Activated naive CD8-positive, alpha-beta T cell treated with anti-CD3 and anti-CD28 coated beads, Interleukin-2, amount 50 U/mL, for 24 hours (primary cell): ENCODE results near the gene SCART1.

Experiments used
- ATAC-seq: fragments of 150-1000 bp; cut with Tn5 transposase; one replicate; pipeline ENCODE4 v1.10.0; 2021
- DNase-seq: peaks from one replicate; pipeline ENCODE4 v3.0.0; 2021
- H3K27ac Mint-ChIP-seq: one replicate; pipeline ENCODE4 v1.8.0; 2021; ENCODE audit warnings: mild to moderate bottlenecking, mixed read lengths
- H3K27me3 Mint-ChIP-seq: one replicate; pipeline ENCODE4 v1.8.0; 2021; ENCODE audit warnings: mixed read lengths
- H3K36me3 Mint-ChIP-seq: one replicate; pipeline ENCODE4 v1.8.0; 2021; ENCODE audit warnings: low read depth, mixed read lengths
- H3K4me1 Mint-ChIP-seq: one replicate; pipeline ENCODE4 v1.8.0; 2021; ENCODE audit warnings: mixed read lengths
- H3K4me3 Mint-ChIP-seq: one replicate; pipeline ENCODE4 v1.8.0; 2021; ENCODE audit warnings: mild to moderate bottlenecking, moderate library complexity, mixed read lengths
- H3K9me3 Mint-ChIP-seq: one replicate; pipeline ENCODE4 v1.8.0; 2021; ENCODE audit warnings: mixed read lengths

Gene SCART1

DNA sequence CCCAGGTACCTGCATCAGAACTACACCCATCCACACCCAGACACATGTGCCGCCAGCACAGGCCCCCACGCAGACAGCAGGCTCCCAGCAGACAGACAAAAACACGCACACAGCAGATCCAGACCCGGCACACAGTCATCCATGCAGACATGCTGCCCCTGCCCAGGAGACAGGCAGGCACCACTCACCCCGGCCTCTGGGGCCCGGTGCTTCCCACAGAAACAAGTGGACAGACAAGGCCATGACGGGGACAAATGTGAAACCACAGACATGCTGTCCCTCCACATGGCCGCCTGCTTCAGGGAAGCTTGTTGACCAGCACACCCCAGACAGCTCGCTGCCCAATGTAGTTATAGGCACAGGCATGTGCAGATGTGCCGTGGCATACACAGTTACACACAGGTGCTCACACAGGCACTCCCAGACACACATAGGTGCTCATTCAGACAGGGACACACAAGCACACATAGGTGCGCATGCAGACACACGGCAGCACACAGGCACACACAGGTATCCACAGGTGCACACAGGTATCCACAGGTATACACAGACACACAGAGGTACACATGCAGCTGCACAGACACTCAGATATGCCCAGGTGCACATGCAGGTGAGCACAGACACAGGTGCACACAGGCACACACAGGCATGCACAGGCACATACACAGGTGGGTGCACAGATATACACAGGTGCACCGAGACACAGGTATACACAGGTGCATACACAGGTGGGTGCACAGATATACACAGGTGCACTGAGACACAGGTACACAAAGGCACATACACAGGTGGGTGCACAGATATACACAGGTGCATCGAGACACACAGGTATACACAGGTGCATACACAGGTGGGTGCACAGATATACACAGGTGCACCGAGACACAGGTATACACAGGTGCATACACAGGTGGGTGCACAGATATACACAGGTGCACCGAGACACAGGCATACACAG, 10.5 kb upstream of the SCART1 start:
- peaks cover 16% of the 10 kb centered on the region for H3K36me3 Mint-ChIP-seq
- peaks cover 2% of the 10 kb centered on the region for H3K27me3 Mint-ChIP-seq
- no peak for DNase-seq
- H3K9me3 Mint-ChIP-seq: peaks cover 17% of the 10 kb centered on the region
- ATAC-seq: no peak
- H3K27ac Mint-ChIP-seq: no peak overlapping the region
- H3K4me1 Mint-ChIP-seq: peaks cover 23% of the 10 kb centered on the region
- H3K4me3 Mint-ChIP-seq: no peak overlapping the region

GRCh38 chr10:133444342-133445267, 9.1 kb upstream of the SCART1 start:
- ATAC-seq: no peak
- Mint-ChIP-seq H3K4me3 (no peak overlapping the region), H3K4me1 (peaks cover 16% of the 10 kb centered on the region), H3K27me3 (peaks cover 2% of the 10 kb centered on the region), H3K9me3 (peaks cover 27% of the 10 kb centered on the region), H3K27ac (no peak overlapping the region), H3K36me3 (peaks cover 21% of the 10 kb centered on the region)
- no peak for DNase-seq

- ATAC-seq: no peak
- peaks cover 21% of the 10 kb centered on the region for H3K36me3 Mint-ChIP-seq
- H3K4me1 Mint-ChIP-seq: peaks cover 16% of the 10 kb centered on the region
- H3K27me3 Mint-ChIP-seq: peaks cover 2% of the 10 kb centered on the region
- H3K9me3 Mint-ChIP-seq: peaks cover 31% of the 10 kb centered on the region
- DNase-seq: no peak
- no peak overlapping the region for H3K4me3 Mint-ChIP-seq
- no peak overlapping the region for H3K27ac Mint-ChIP-seq
These were observed 8.4 kb upstream of the SCART1 start for GRCh38 chr10:133445268-133445732.

DNA sequence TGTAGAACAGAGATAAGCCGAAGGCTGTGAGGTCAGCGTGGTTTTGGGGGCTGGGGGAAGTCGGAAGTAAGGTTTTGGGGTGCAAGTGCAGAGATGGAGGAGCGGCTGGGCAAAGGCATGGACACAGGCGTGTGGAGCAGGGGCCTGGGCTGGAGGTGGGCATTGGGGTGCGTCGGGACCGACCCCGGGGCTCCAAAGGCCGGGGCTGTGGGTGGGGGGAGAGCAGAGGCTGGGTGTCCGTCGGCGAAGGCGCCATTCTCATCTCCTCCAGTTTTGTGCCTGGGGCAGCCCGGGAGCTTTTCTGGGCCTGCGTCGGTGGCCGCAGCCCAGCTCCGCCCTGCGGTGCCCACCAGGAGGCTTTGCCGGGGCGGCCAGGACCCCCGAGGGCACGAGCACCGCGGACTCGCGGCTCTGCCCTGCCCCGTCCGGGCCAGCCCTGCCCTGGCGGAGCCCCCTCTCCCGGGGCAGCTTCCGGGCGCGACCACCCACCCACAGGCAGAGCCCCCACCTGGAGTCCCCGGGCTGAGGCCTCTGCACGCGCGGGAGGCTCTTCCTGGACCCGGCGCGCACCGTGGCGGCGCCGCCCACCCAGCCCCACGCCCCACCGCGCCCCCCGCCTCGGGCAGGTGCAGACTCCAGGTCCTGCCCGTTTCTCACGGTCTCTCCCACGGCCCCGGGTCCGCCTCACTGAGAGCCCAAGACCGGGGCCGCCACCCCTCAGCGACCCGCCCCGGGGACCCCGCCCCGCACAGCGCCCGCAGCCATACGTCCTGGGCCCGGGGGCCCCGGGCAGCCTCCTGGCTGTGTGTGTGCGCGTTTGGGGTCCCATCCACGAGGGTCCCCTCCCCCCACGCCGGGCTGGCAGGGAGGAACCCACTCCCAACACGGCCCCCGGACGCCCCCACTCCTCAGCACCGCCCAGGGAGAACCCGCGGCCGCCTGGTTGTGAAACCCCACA, 7.7 kb upstream of the SCART1 start:
- DNase-seq (no peak), ATAC-seq (no peak)
- H3K9me3 Mint-ChIP-seq: peaks cover 31% of the 10 kb centered on the region
- H3K27me3 Mint-ChIP-seq: peaks cover 2% of the 10 kb centered on the region
- no peak overlapping the region for H3K4me3 Mint-ChIP-seq
- no peak overlapping the region for H3K27ac Mint-ChIP-seq
- H3K4me1 Mint-ChIP-seq: peaks cover 16% of the 10 kb centered on the region
- peaks cover 21% of the 10 kb centered on the region for H3K36me3 Mint-ChIP-seq

DNA sequence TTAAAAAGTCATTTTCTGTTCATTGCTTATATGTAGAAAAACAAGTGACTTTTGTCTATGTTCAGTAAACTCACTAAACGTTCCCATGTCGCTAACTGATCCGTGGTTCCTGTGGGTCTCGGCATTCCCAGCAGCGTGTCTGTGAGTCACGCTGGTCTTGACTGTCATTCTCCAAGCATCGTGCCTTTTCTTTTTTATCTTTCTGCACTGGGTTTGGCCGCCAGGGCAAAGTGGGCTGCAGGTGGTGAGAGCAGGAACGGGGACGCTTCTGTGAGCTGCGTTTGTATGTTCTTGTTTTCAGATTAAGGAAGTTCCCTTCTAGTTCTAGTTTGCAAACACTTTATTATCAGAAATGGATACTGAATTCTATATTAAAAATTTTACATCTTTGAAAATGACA, 6.8 kb upstream of the SCART1 start:
- ATAC-seq (no peak), DNase-seq (no peak)
- Mint-ChIP-seq H3K27ac (no peak overlapping the region), H3K4me3 (no peak overlapping the region), H3K9me3 (peaks cover 31% of the 10 kb centered on the region), H3K4me1 (peaks cover 13% of the 10 kb centered on the region), H3K27me3 (peaks cover 2% of the 10 kb centered on the region), H3K36me3 (peaks cover 21% of the 10 kb centered on the region)

GRCh38 chr10:133448120-133448519, 5.6 kb upstream of the SCART1 start:
- H3K27me3 Mint-ChIP-seq: peaks cover 3% of the 10 kb centered on the region
- DNase-seq (no peak), ATAC-seq (no peak)
- H3K9me3 Mint-ChIP-seq: peaks cover 31% of the 10 kb centered on the region
- peaks cover 2% of the 10 kb centered on the region for H3K4me1 Mint-ChIP-seq
- H3K27ac Mint-ChIP-seq: no peak overlapping the region
- no peak overlapping the region for H3K4me3 Mint-ChIP-seq
- peaks cover 21% of the 10 kb centered on the region for H3K36me3 Mint-ChIP-seq

- H3K27ac Mint-ChIP-seq: no peak overlapping the region
- peaks cover 31% of the 10 kb centered on the region for H3K9me3 Mint-ChIP-seq
- no peaks in the 10 kb centered on the region for H3K4me1 Mint-ChIP-seq
- ATAC-seq (no peak), DNase-seq (no peak)
- no peak overlapping the region for H3K4me3 Mint-ChIP-seq
- H3K27me3 Mint-ChIP-seq: peaks cover 2% of the 10 kb centered on the region
- peaks cover 21% of the 10 kb centered on the region for H3K36me3 Mint-ChIP-seq
These were observed 2.4 kb upstream of the SCART1 start for GRCh38 chr10:133451346-133451745.

DNA sequence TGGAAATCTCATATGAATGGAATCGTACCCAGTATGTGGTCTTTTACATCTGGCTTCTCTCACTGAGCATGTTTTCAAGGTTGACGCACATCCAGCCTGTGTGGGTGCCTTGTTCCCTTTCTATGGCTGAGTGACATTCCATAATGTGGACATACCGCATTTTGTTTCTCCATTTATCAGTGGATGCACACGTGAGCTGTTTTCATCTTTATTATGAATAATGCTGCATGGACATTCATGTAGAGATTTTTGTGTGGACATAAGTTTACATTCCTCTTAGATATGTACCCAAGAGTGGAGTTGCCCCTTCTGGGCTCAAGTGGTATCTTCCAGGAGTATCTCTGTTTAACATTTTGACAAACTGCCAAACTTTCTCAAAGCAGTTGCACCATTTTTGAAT, 1.3 kb upstream of the SCART1 start:
- Mint-ChIP-seq H3K4me1 (no peaks in the 10 kb centered on the region), H3K9me3 (peaks cover 22% of the 10 kb centered on the region), H3K27me3 (peaks cover 2% of the 10 kb centered on the region), H3K4me3 (no peak overlapping the region), H3K36me3 (peaks cover 13% of the 10 kb centered on the region), H3K27ac (no peak overlapping the region)
- ATAC-seq (no peak), DNase-seq (no peak)

DNA sequence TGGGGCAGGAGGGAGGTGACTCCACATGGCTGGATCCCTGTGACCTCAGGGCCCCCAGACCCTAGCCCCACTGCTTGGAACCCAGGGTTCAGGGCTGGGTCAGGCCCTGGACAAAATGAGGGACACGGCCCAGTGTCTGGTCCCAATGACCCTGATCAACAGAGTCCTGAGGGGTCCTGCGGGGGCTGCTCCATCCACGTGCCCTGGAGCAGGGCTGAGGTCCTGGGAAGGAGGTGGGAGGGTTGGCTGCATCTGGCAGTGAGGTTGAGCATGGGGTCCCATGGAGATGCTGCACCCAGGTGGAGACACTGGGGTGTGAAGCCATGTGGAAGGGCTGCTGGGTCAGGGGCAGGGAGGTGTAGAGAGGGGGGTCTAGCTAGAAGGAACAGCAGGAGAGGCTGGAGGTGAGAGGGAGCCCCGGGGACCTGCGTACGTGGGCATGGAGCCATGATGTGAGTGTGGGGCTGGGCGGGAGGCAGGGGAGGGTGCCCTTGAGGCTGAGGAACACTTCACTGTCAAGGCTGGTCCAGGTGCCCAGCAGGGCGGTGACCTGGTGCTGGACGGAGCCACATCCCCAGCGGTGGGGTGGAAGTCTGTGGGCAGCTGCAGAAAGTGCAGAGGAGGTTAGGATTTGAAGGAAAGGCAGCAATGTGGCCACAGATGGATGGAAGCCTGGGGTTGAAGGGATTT, 604 bp downstream of the SCART1 start:
- Mint-ChIP-seq H3K4me3 (peak overlapping the region; percentile 41), H3K27me3 (peaks cover 2% of the 10 kb centered on the region), H3K4me1 (no peaks in the 10 kb centered on the region), H3K27ac (no peak overlapping the region), H3K9me3 (peaks cover 6% of the 10 kb centered on the region), H3K36me3 (no peaks in the 10 kb centered on the region)
- ATAC-seq (no peak), DNase-seq (no peak)

GRCh38 chr10:133455196-133455595, 1.5 kb downstream of the SCART1 start:
- ATAC-seq: no peak
- no peaks in the 10 kb centered on the region for H3K36me3 Mint-ChIP-seq
- DNase-seq: no peak
- H3K4me3 Mint-ChIP-seq: no peak overlapping the region
- no peaks in the 10 kb centered on the region for H3K9me3 Mint-ChIP-seq
- peaks cover 2% of the 10 kb centered on the region for H3K27me3 Mint-ChIP-seq
- no peak overlapping the region for H3K27ac Mint-ChIP-seq
- no peaks in the 10 kb centered on the region for H3K4me1 Mint-ChIP-seq

GRCh38 chr10:133455611-133456031, 1.9 kb downstream of the SCART1 start:
- Mint-ChIP-seq H3K27me3 (peaks cover 2% of the 10 kb centered on the region), H3K27ac (no peak overlapping the region), H3K4me3 (no peak overlapping the region), H3K4me1 (no peaks in the 10 kb centered on the region), H3K9me3 (no peaks in the 10 kb centered on the region), H3K36me3 (no peaks in the 10 kb centered on the region)
- DNase-seq (no peak), ATAC-seq (no peak)

DNA sequence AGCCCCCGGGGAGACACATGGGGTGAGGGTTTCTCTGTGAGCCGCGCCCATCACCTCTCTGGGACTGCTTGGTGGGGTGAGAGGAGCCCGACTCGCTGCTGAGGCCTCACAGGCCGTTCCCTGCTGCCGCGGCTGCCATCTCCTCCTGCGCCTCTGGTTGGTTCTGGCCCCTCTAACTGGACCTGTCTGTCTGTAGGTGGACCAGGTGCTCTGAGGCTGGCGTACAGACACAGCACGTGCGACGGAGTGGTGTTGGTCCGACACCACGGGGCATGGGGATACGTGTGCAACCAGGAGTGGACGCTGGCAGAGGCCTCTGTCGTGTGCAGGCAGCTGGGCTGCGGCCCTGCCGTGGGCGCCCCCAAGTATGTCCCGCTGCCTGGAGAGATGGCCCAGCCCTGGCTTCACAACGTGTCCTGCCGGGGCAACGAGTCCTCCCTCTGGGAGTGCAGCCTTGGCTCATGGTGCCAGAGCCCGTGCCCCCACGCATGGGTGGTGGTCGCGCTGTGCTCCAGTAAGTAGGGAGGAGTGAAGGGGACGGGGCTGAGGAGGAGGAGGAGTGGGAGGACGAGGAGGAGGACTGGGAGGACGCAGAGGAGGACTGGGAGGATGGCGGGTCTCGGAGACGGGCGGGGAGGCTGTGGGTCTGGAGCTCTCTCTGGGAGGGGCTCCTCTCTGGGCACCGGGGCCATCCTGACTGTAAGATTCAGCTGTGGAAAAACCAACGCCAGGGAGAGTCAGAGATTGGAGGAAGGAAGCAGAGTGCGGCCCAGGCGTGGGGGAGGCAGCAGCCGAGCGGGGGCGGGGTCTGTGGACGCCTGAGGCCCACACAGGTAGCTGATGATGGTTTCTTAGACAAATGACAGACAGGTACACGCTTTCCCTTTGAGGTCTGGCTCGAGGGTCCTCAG, 2.6 kb downstream of the SCART1 start:
- no peaks in the 10 kb centered on the region for H3K36me3 Mint-ChIP-seq
- ATAC-seq (no peak), DNase-seq (no peak)
- H3K4me1 Mint-ChIP-seq: no peaks in the 10 kb centered on the region
- H3K4me3 Mint-ChIP-seq: no peak overlapping the region
- H3K27ac Mint-ChIP-seq: no peak overlapping the region
- H3K27me3 Mint-ChIP-seq: peaks cover 2% of the 10 kb centered on the region
- no peaks in the 10 kb centered on the region for H3K9me3 Mint-ChIP-seq
